Fibroblast of lung (primary cell): Measurements from ENCODE around the gene AQP1.

Experiments
- CTCF ChIP-seq, 2 donors: IDR thresholded peaks in 1 of 2; conservative IDR thresholded peaks in 1 of 2; 1 replicate in 1 of 2; 2 replicates in 1 of 2; pipeline ENCODE4 v1.5.1; 2011 to 2012; ENCODE audit warnings: low read length in 2 of 2, control low read depth in 1 of 2, inconsistent platforms in 1 of 2, low read depth in 1 of 2, mild to moderate bottlenecking in 1 of 2
- EZH2 ChIP-seq: IDR thresholded peaks from 2 replicates; pipeline ENCODE4 v1.5.1; 2012; ENCODE audit warnings: low read length, control low read depth, mild to moderate bottlenecking; ENCODE audit errors: missing control alignments

- TF ChIP-seq EZH2: no peak
- TF ChIP-seq CTCF (conservative IDR thresholded peaks at IDR 0.05 in 1 of 2, IDR thresholded peaks at IDR 0.05 in 1 of 2; ENCODE audit: low read depth in 1 of 2, low read length in 2 of 2): no peak
Observed at GRCh38 chr7:30880125-30880720, 31.4 kb upstream of the AQP1 start.
